IMR-90 (cell line): ENCODE measurements around the gene CADM2.

ENCODE experiments used
- BHLHE40 ChIP-seq: fragments of 150-350 bp; IDR thresholded peaks from 2 replicates; pipeline ENCODE4 v1.6.1; 2016; ENCODE audit warnings: mild to moderate bottlenecking, low read depth, low read length
- CEBPB ChIP-seq: IDR thresholded peaks from 2 replicates; pipeline ENCODE4 v1.6.1; 2012; ENCODE audit warnings: low read depth, low read length, improper control_type of control experiment
- CHD1 ChIP-seq: IDR thresholded peaks from 2 replicates; pipeline ENCODE4 v1.6.1; 2012; ENCODE audit warnings: low read depth, low read length, improper control_type of control experiment
- CTCF ChIP-seq: conservative IDR thresholded peaks from 2 replicates; pipeline ENCODE4 v1.5.1; 2012; ENCODE audit warnings: mild to moderate bottlenecking, low read depth, low read length, improper control_type of control experiment
- NFE2L2 ChIP-seq: fragments of 150-350 bp; IDR thresholded peaks from 2 replicates; pipeline ENCODE4 v1.6.1; 2016; ENCODE audit warnings: low read depth, mild to moderate bottlenecking, low read length
- POLR2A ChIP-seq: IDR thresholded peaks from 2 replicates; pipeline ENCODE4 v1.6.1; 2012; ENCODE audit warnings: mild to moderate bottlenecking, low read depth, low read length

GRCh38 chr3:85740561-85740960, 781.8 kb downstream of the CADM2 start:
- TF ChIP-seq CTCF, result no peak
- TF ChIP-seq POLR2A, result no peak
- no peak for TF ChIP-seq CEBPB
- no peak for TF ChIP-seq BHLHE40
- TF ChIP-seq NFE2L2, result no peak
- no peak for TF ChIP-seq CHD1
